OCI-LY1 (cell line): ENCODE measurements around the gene MRPL52.
"Not testable (repeated sequence)": the region's sequence is repeated elsewhere in the genome, so short reads cannot be mapped to it uniquely, and the experiment has no call there.

Experiments used
- H2AFZ ChIP-seq: fragments of 200-600 bp; sonication (generic), shearing (Covaris generic); 2 replicates; pipeline ENCODE4 v1.6.0; 2014; ENCODE audit warnings: antibody characterized with exemption, mild to moderate bottlenecking, low read length
- H3F3A ChIP-seq: fragments of 200-600 bp; sonication (generic), shearing (Covaris generic); 2 replicates; pipeline ENCODE4 v1.6.0; 2014; ENCODE audit warnings: mild to moderate bottlenecking, antibody characterized with exemption, low read length, moderate library complexity; ENCODE audit not compliant: insufficient read depth
- H3K27ac ChIP-seq: fragments of 200-600 bp; sonication (generic); 2 replicates; pipeline ENCODE4 v1.5.1; 2014; ENCODE audit warnings: low read length, mixed run types, mild to moderate bottlenecking, low read depth; ENCODE audit not compliant: poor library complexity, severe bottlenecking
- H3K27me3 ChIP-seq: fragments of 200-600 bp; sonication (generic); 2 replicates; pipeline ENCODE4 v1.6.0; 2014; ENCODE audit warnings: antibody characterized with exemption, mild to moderate bottlenecking, low read length, moderate library complexity; ENCODE audit not compliant: insufficient read depth
- H3K36me3 ChIP-seq: fragments of 200-600 bp; sonication (generic); 2 replicates; pipeline ENCODE4 v1.6.1; 2014; ENCODE audit warnings: mild to moderate bottlenecking, antibody characterized with exemption, low read length, moderate library complexity, mixed read lengths; ENCODE audit not compliant: insufficient read depth
- H3K4me1 ChIP-seq: fragments of 200-600 bp; sonication (generic); 2 replicates; pipeline ENCODE4 v1.5.1; 2014; ENCODE audit warnings: mild to moderate bottlenecking, low read length, moderate library complexity; ENCODE audit not compliant: insufficient read depth, severe bottlenecking
- H3K4me2 ChIP-seq: fragments of 200-600 bp; sonication (generic), shearing (Covaris generic); 2 replicates; pipeline ENCODE4 v1.6.1; 2014; ENCODE audit warnings: low read length
- H3K4me3 ChIP-seq: fragments of 200-600 bp; sonication (generic); 2 replicates; pipeline ENCODE4 v1.5.1; 2014; ENCODE audit warnings: low read length, low read depth, mild to moderate bottlenecking, mixed read lengths; ENCODE audit not compliant: poor library complexity, severe bottlenecking
- H3K79me2 ChIP-seq: fragments of 200-600 bp; shearing (Covaris generic); 2 replicates; pipeline ENCODE4 v1.6.1; 2016; ENCODE audit warnings: mixed run types, low read length, mixed read lengths; ENCODE audit not compliant: insufficient read depth
- H3K9ac ChIP-seq: fragments of 200-600 bp; sonication (generic), shearing (Covaris generic); 2 replicates; pipeline ENCODE4 v1.6.1; 2014; ENCODE audit warnings: mild to moderate bottlenecking, low read length, mixed read lengths
- H3K9me2 ChIP-seq: fragments of 200-600 bp; sonication (generic), shearing (Covaris generic); 2 replicates; pipeline ENCODE4 v1.6.1; 2014; ENCODE audit warnings: low read depth, mild to moderate bottlenecking, low read length, mixed read lengths
- H3K9me3 ChIP-seq: fragments of 200-600 bp; shearing (Covaris generic); 2 replicates; pipeline ENCODE4 v1.6.1; 2014; ENCODE audit warnings: low read length, mixed read lengths
- H4K20me1 ChIP-seq: fragments of 200-600 bp; sonication (generic), shearing (Covaris generic); 2 replicates; pipeline ENCODE4 v1.6.0; 2016; ENCODE audit warnings: mild to moderate bottlenecking, low read length; ENCODE audit not compliant: insufficient read depth
- CTCF ChIP-seq: fragments of 200-600 bp; sonication (generic), shearing (Covaris generic); IDR thresholded peaks from 2 replicates; pipeline ENCODE4 v1.5.1; 2017; ENCODE audit warnings: mild to moderate bottlenecking, antibody characterized with exemption, low read length, moderate library complexity, mixed read lengths
- EZH2 ChIP-seq: fragments of 200-600 bp; sonication (generic), shearing (Covaris generic); IDR thresholded peaks from 2 replicates; pipeline ENCODE4 v1.8.0; 2017; ENCODE audit warnings: borderline replicate concordance, mixed run types, mild to moderate bottlenecking, antibody characterized with exemption, low read length, moderate library complexity, mixed read lengths

The MRPL52 gene

GRCh38 chr14:22852940-22853767 lies 23.5 kb downstream of the MRPL52 start:
- Histone ChIP-seq H3K27me3 (no peaks in the 10 kb centered on the region), H3K36me3 (no peaks in the 10 kb centered on the region), H3F3A (no peaks in the 10 kb centered on the region), H3K4me2 (peak overlapping the region; percentile 82), H3K4me3 (peak overlapping the region; percentile 61), H3K9me2 (no peaks in the 10 kb centered on the region), H3K4me1 (peaks cover 4% of the 10 kb centered on the region), H3K27ac (no peak overlapping the region), H2AFZ (peak overlapping the region; percentile 70; the same call in 1 of the 2 replicates), H3K9me3 (0 out of 2 replicates have a peak, but pooled peaks cover 3% of the 10 kb centered on the region), H4K20me1 (no peaks in the 10 kb centered on the region), H3K9ac (peak overlapping the region; percentile 74), H3K79me2 (no peaks in the 10 kb centered on the region)
- TF ChIP-seq CTCF (peak; percentile 88), EZH2 (no peak)

- H3K9me3 ChIP-seq, H3K36me3 ChIP-seq, H2AFZ ChIP-seq, H3K4me3 ChIP-seq, H3K27me3 ChIP-seq, H3K4me1 ChIP-seq, H3K27ac ChIP-seq, H3K9ac ChIP-seq, H3K79me2 ChIP-seq, H4K20me1 ChIP-seq, H3K4me2 ChIP-seq, H3F3A ChIP-seq, H3K9me2 ChIP-seq: not testable (repeated sequence)
These were observed 24.6 kb downstream of the MRPL52 start for GRCh38 chr14:22854296-22854695.

- H3K4me2 ChIP-seq, result no peak overlapping the region
- no peak for TF ChIP-seq EZH2
- no peak for TF ChIP-seq CTCF
These were observed 25.5 kb downstream of the MRPL52 start for GRCh38 chr14:22854963-22855724.

More at GRCh38 chr14:22854963-22855724, 25.5 kb downstream of the MRPL52 start:
- Histone ChIP-seq H3K4me1 (peaks cover 4% of the 10 kb centered on the region), H3F3A (no peaks in the 10 kb centered on the region), H3K79me2 (no peaks in the 10 kb centered on the region), H3K9ac (no peak overlapping the region), H4K20me1 (no peaks in the 10 kb centered on the region), H3K9me2 (no peaks in the 10 kb centered on the region), H3K9me3 (peaks cover 3% of the 10 kb centered on the region; the same call in 1 of the 2 replicates), H2AFZ (no peak overlapping the region), H3K27ac (no peak overlapping the region), H3K27me3 (no peaks in the 10 kb centered on the region), H3K36me3 (no peaks in the 10 kb centered on the region), H3K4me3 (no peak overlapping the region)
